NCI-H1105 treated with DMSO at 0.1 percent for 48 hours (cell line): Measurements from ENCODE around the gene C1QTNF1.
A peak's percentile ranks its signal among the peaks of the same experiment; 100 is the strongest.

Experiments used
- DNase-seq: peaks from one replicate; lab custom pipeline; 2025; lab: John Stamatoyannopoulos, UW

C1QTNF1 gene, protein sequence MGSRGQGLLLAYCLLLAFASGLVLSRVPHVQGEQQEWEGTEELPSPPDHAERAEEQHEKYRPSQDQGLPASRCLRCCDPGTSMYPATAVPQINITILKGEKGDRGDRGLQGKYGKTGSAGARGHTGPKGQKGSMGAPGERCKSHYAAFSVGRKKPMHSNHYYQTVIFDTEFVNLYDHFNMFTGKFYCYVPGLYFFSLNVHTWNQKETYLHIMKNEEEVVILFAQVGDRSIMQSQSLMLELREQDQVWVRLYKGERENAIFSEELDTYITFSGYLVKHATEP

DNA sequence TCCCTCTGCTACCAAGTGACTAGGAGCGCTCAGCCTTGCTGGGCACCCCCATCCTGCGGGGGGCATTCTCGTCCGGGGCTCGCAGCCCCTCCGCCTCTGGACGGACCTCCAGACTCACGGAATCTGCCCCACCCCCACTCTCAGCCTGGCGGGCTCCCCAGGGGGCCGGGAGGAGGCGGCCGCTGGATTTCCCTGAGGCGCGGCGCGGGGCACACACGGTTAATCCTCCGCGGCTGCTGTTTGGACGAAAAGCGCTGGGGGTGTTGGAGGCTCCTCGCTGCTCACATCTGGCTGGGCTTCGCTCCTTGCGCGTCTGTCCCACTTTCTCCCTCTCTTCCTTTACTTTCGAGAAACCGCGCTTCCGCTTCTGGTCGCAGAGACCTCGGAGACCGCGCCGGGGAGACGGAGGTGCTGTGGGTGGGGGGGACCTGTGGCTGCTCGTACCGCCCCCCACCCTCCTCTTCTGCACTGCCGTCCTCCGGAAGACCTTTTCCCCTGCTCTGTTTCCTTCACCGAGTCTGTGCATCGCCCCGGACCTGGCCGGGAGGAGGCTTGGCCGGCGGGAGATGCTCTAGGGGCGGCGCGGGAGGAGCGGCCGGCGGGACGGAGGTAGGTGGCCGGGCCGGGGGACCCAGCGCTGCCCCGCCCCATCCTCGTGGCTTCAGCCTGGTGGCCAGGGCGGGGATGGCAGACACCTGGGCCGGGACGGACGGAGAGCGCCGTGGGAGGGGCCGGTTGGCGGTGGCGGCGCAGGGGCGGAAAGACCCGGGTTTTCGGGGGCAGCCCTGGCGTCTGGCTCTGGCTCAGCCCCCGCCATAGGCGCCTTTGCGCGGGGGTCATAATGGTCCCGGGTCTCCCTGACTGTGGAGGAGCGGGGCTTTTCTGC, at the start of gene C1QTNF1:
TSS of gene C1QTNF1 (plus strand) at position 284 of the 886 bp plus-strand sequence. CDS start 19,800 bp downstream, outside the sequence.
- peak; percentile 39 for DNase-seq

DNA sequence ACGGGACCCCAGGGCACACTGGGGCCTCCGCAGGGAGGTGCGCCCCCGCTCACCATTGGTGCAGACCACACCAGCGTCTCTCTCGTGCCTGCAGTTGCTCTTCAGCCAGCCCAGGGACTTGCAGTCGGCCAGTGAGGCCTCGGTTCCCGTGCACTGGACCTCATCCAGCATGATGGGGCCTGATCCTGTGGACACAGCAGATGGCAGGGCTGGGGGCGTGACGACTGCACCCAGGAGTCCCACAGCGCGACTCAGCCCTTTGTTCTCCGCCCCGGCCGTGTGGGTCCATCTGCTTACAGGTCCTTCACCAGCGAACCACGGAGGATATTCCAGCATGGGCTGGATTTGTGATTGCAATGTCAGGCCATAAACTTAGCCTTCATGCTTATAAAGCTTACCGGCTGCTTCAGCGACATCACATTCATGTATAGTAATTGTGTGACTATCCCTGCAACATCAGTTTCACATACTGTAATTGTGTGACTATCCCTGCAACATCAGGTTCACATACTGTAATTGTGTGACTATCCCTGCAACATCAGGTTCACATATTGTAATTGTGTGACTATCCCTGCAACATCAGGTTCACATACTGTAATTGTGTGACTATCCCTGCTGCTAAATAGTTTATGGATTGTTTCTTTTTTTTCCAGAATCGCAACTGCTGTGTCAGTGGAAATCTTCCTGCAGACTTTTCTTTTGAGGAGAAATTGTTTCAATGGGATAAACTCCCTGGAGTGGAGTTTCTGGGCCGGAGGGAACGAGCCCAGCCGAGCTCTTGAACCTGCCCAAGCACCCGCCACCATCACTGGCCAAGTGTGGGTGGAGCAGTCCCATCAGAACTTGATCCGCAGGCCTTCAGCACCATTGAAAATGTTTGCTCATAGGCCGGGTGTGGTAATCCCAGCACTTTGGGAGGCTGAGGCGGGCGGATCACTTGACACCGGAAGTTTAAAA, 49.1 kb upstream of the C1QTNF1 start:
- no peak for DNase-seq

DNA sequence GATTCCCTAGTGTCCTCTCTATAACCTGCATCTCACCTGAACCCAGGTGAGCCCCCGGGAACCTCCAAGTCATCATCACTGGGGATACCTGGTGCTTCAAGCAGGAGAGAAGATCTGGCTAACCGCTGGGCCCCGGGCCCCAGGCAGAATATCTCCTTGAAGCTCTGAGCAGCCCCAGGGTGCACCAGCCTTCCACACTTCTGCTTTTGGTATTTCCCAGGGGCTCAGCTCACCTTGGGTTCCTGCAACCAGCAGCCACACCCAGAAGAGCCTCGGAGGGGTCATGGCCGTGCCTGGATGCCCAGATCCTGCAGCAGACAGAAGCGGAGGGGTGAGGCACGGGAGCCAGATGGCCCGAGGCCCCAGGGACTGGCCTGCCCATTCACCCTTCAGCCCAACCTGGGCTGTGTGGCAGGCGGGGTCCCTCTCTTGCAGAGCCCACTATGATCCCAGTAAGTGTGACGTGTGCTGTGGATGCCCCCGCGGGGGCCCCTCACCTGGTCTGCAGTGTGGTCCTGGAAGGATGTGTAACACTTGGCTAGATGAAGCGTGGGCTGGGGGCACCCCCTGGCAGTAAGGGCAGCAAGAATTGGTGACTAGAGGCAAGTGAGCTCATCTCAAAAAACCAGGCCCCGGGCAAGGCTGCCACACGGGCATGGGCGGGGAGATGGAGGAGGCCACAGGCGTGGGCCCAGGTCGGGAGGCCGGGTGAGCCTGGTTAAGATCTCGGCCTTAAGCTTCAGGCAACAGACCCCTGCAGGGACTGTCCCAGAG, 46.9 kb upstream of the C1QTNF1 start:
- no peak for DNase-seq

DNA sequence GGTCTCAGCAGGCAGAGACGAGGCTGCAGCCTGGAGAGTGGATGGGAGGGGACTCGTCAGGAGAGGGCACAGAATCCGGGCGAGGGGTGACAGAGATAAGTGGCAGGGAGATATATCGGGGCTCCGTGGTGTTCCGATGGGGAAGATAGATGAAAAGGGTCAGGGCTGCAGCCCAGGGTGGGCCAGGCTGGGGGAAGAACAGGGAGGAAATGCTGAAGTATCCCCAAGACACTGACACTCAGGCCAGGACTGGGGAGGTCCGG, 46.4 kb upstream of the C1QTNF1 start:
- no peak for DNase-seq

DNA sequence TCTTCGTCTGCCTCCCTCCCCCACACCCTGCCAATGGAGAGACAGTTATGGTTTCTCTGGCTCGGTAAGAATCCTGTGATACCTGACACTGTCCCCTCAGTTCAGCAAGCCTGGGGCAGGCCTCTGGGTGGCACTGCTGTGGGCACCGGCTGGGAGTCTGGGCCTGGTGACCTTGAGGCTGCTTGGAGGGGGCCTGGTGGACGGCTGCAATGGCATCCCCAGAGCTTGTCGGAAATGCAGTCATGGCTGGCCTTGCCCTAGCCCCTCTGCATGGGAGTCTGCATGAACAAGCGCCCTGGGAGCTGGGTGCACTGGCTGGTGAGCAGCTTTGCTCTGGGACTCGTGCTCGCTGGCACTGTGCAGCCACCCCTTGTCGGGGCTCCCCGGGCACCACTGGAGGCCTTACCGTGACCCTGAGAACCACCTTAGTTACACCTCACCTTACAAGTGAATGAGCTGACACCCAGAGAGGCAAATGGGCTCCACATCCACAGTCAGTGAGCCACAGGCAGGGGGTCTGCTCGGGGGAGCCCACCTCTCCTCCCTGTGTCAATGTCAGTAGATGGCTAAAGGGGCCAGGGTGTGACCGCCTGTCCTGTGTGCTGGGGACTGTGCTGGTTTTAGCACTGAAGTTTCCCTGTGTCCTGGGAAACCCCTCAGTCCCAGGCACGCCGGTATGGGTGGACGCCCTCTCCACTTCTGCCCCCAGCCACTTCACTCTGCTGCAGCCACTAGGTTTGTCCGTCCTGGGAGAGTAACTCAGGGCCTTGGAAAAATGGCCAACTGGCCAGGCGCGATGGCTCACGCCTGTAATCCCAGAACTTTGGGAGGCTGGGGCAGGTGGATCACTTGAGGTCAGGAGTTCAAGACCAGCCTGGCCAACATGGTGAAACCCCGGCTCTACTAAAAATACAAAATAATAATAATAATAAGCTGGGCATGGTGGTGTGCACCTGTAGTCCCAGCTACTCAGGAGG, 45.7 kb upstream of the C1QTNF1 start:
- no peak for DNase-seq

DNA sequence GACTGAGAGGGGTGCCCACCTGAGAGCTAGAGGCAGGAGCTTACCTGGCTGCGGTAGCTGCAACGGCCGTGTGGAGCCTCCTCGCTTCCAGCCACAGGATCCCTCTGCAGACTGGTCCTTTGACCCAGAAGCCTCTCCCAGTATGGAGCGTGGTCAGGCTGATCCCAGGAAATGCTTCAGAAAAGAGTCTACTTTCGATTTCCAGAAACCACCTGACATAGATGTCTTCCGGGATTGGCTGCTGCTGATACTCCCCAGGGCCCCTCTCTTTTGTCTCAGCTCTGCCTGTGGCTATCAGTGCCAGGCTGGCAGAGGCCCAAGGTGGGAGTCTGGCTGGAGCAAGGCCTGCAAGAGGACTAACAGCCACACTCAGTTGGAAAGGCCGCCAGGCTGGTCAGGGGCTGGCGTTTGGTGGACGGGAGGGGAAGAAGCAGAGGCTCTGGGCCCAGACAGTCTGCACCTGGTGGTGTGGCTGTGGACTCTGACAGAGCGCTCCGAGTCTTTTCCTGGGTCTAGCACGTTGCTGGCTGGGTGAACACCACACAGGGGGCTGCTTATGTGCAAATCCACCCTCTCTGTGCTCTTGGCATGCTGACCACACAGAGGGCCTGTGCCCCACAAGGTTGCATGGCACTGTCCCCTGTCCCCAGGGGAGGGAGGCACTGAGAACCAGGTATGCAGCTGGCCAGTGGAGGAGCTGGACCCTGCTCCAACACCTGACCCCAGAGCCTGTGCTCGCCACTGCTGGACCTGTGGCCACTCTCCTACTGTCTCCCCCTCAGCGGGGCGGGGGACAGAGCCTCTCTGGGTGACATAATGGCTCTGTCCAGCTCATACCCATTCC, 44.0 kb upstream of the C1QTNF1 start, which contains the start of gene LGALS3BP:
TSS of gene LGALS3BP (minus strand) at position 144 of the 844 bp plus-strand sequence. CDS start 2,732 bp downstream, outside the sequence.
- DNase-seq = peak; percentile 86

DNA sequence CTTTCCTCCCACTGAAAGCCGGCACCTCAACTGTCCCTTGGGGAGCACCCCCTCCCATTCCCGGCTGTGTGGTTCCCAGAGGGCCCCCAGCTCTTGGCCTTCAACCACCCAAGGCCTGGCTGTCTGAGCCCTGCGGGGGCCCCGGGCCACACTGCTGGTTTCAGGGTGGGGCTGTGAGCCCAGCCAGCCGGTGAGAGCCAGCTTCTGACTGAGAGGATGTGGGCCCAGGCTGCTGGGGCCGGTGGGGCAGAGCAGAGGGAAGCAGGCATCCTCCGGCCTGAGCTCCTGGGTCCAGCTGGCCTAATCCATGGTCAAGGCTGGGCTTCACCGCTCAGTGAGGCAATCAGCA, 43.4 kb upstream of the C1QTNF1 start:
- DNase-seq = no peak

DNA sequence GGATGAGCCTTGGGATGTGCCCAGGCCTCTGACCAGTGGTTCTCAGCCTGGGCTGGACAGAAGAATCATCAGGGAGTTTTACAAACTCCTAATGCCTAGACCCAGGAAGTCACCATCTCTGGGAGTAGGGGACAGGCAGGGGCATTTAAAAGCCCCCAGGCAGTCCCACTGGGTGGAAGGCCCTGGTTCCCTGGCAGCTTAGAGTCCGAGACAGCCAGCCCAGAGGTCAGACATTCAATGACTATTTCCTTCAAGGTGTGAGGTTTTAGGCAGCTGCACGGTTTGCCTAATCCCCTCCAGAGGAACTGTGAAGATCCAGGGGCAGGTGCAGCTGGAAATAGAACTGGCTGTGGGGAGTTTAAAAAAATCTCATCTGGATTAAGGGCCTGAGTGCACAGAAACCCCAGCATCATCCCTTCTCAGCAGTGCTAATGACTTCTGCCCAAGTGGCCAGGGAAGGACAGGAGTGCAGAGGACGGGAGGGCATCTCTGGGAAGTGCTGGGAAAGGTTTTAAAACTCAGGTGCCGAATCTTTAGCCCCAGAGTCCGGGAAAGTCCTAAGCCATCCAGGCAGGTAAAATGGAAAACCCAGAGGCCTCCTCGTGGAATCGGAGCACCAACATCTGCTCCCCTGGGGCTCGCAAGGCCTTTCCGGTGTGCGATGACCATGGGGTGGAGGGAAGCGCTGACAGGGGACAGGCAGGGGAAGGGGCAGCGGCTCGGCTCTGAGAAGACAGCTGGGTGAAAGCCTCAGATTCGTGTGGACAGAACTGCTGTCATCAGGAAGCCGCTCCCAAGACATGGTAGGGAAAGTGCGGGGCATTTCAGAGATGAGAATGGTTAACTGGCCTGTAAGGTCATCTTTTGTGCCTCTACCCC, 42.7 kb upstream of the C1QTNF1 start:
- DNase-seq = no peak

DNA sequence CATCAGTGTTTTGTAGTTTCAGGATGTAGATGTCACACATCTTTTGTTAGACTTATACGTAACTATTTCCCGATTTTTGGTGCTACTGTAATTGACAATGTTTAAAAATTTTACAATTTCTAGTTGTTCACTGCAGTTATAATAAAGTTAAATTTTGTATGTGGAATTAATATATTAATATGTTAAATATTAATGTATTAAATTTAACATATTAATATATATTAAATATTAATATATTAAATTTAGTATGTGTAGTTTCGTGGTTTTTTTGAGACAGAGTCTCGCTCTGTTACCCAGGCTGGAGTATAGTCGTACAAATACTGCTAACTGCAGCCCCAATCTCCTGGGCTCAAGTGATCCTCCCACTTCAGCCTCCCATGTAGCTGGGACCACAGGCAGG, 38.6 kb upstream of the C1QTNF1 start:
- no peak for DNase-seq

DNA sequence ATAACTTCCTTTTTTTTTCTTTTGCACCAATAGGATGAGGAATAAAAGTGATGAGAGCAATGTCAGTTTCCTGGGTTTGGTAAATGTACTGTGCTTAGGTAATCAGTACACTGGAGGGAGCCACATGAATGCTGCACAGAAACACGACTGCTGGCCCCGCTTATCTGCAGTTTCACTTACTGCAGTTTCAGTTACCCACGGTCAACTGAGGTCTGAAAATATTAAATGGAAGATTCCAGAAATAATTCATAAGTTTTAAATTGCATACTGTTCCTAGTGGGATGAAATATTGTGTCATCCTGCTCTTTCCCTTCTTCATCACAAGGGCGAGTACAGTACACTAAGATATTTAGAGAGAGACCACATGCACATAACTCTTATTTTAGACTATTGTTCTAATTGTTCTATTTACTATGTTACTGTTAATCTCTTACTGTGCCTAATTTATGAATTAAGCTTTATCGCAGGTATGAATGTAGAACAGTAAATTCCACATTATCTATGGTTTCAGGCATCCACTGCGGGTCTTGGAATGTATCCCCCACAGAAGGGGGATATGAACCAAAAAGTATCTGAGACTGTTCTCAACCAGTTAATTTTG, 37.8 kb upstream of the C1QTNF1 start:
- no peak for DNase-seq

DNA sequence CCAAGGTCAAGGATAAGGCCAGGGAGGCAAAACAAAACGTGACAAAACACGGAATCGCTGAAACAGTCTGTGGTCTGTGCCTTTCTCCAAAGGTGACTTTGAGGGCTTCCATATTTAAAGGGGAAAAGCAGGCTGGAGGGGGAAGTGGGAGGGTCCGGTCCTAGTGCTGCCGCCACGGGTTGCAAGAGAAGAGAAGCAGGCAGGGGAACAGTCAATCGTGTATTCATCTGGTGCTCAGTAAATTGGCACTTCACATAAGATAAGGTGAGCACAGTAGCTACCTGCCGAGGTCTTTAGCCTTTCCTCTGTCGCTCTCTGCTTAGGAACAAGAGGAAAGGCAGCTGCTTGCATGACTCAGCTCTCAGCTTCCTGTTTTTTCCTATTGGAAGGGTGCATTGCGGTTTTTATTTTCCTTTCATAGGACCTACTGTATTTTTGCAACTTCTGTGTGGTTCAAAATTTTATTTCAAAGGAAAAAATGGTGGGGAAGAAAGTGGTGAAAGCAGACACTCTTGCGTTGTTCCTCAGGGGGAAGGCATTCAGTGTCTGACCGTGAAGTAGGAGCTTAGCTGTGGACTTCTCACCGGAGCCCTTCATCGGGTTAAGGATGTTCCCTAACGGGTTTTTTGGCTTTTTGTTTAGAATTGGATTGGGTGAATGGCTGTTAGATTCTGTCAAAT, 37.2 kb upstream of the C1QTNF1 start:
- no peak for DNase-seq

DNA sequence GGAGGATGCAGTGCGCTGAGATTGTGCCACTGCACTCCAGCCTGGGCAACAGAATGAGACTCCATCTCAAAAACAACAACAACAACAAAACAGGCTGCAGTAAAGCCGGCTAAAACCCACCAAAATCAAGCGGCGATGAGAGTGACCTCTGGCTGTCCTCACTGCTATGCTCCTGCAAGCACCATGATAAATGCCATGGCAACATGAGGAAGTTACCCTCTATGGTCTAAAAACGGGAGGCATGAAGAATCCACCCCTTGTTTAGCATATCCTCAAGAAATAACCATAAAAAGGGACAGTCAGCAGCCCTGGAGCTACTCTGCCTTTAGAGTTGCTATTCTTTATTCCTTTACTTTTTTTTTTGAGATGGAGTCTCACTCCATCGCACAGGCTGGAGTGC, 35.8 kb upstream of the C1QTNF1 start:
- DNase-seq = no peak

DNA sequence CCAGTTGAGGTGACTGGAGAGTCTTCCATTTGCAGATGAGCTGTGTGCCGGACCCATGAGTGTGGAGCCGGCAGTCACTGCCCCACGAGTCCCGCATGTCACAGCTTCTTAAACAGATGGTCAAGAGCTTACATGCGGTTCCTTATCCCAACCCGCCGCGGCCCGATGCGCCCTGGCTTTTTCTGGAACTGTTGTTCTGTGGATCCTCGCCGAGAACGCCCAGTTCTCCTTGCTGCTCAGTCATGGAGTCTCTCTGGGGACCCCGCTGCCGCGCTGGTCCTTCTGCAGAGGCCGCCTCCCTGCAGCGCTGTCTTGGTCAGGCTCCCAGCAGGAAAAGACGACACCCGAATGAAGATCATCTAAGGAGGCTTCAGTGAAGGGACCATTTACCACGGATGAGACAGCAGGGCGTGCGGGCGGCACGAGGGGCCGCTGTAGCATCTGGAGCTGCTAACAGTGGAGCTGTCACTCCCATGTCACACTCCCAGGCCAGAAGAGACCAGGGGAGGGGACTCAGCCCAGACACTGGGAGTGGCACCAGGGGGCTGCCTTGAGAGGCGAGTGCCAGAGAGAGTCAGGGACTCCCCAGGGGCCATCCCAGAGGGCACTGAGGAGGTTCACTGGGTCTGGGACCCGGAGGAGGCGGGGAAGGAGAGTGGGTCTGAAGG, 33.5 kb upstream of the C1QTNF1 start:
- DNase-seq = no peak

DNA sequence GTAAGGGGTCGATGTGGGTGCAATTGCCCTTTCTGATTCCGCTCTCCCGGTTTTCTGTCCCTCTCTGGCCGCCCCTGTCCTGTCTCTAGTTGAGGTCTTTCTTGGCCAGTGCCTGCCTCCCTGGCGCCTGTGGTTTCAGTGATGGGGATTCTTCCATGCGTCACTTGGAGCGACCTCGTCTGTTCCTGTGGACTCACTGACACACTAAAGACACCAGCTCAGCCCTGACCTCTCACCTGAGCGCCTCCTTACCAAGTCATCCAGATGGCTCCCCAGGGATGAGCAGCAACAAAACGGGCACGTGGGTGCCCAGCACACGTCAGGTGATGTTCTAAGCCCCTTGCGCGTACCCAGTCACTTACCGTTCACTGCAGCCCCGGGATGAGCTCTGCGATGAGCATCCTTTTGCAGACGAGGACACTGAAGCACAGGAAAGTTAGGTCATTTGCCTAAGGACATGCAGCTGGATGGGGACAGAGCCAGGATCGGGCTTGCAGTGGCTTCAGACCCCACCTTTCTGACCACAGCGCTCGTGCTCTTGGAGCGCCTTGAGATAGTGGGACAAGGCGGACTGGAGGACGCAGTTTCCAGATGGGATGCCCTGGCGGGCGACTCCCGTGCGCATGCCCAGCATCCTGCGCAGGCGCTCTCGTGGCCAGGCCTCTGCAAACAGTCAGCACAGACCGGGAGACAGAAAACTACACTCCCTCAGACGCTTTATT, 32.8 kb upstream of the C1QTNF1 start:
- DNase-seq = no peak

DNA sequence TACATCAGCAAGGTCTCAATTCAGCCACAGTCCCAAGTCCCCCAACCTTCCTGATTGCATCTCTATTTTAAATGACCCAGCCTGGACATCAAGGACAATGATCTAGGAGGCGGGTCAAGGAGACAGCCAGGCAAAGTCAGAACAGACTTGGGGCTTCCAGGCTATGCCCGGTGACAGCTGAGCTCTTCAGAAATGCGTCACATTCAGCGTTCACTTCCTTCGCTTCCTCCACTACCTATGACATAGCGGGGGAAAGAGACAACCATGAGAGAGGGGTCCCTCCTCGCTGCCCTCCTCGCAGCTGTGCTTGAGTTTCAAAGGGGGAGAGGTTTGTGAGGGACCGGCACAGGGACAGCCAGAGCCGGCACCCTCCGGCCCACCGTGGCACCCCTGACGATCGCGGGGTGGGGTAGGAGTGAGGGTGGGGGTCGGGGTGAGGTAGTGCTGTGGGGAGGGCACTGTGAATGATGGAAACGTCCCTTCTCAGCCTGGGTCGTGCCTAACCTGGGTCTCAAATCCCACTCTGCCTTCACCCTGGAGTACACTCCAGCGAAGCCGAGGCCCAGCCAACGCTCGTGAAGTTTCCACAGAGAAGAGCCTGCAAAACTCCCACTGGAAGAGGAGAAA, 31.9 kb upstream of the C1QTNF1 start:
- no peak for DNase-seq
